H1 (cell line): Measurements from ENCODE around the gene PPP2R3A. TPM values are rescaled to one million over a fixed set of nuclear protein-coding genes. Genes with fewer than 3 reads are reported as not detected.

Source experiments
- ASH2L ChIP-seq: fragments of 200-600, 300-600 bp; sonication (generic); IDR thresholded peaks from one replicate; pipeline ENCODE4 v1.7.1; 2017; ENCODE audit warnings: low read length
- BRCA1 ChIP-seq: IDR thresholded peaks from 2 replicates; pipeline ENCODE4 v1.6.1; 2012; ENCODE audit warnings: low read depth, low read length, improper control_type of control experiment
- CEBPB ChIP-seq: IDR thresholded peaks from 2 replicates; pipeline ENCODE4 v1.6.1; 2012; ENCODE audit warnings: low read depth, low read length
- CHD2 ChIP-seq: IDR thresholded peaks from 2 replicates; pipeline ENCODE4 v1.6.1; 2012; ENCODE audit warnings: low read length, improper control_type of control experiment
- EGR1 ChIP-seq: IDR thresholded peaks from 2 replicates; pipeline ENCODE4 v1.6.1; 2011; ENCODE audit warnings: low read depth, low read length, borderline replicate concordance
- EP300 ChIP-seq, 2 experiments: IDR thresholded peaks; 1 replicate in 1 of 2; 2 replicates in 1 of 2; pipeline ENCODE4 v1.6.1; 2011 to 2012; ENCODE audit warnings: low read depth in 2 of 2, low read length in 2 of 2, mild to moderate bottlenecking in 2 of 2, borderline replicate concordance in 1 of 2, inconsistent platforms in 1 of 2, moderate library complexity in 1 of 2
- MAFK ChIP-seq: IDR thresholded peaks from 2 replicates; pipeline ENCODE4 v1.6.1; 2012; ENCODE audit warnings: low read depth, mild to moderate bottlenecking, improper control_type of control experiment, low read length
- POLR2A ChIP-seq, 2 experiments: IDR thresholded peaks; 1 replicate in 1 of 2; 2 replicates in 1 of 2; pipeline ENCODE4 v1.6.1; 2011; ENCODE audit warnings: low read depth in 2 of 2, low read length in 2 of 2, mild to moderate bottlenecking in 2 of 2; ENCODE audit errors: control extremely low read depth in 1 of 2
- SIX5 ChIP-seq: IDR thresholded peaks from 2 replicates; pipeline ENCODE4 v1.6.1; 2011; ENCODE audit warnings: mild to moderate bottlenecking, low read depth, low read length
- YY1 ChIP-seq: IDR thresholded peaks from 2 replicates; pipeline ENCODE4 v1.6.1; 2011; ENCODE audit warnings: low read depth, mild to moderate bottlenecking, low read length
- polyA plus RNA-seq, 7 experiments: library from polyadenylated mRNA; depleted of rRNA in 3 of 7; stranded (reverse) in 5 of 7; unstranded in 2 of 7; fragments of >200 nt in 5 of 7; fragments of 200-250 nt in 2 of 7; gene quantifications; 1 replicate in 5 of 7; 2 replicates in 1 of 7; 4 replicates in 1 of 7; pipeline versions ENCODE4 v1.2.1 to v1.2.3, GENCODE V29; 2011 to 2013; ENCODE audit warnings: missing spikeins in 2 of 7, mixed read lengths in 2 of 7
- total RNA-seq: library from RNA; stranded (reverse); fragmentation: NEBNext Ultra II Directional; extraction: Animal tissue kit (Norgen Biotek cat#: 25700); gene quantifications from 2 replicates; pipeline ENCODE4 v1.2.1, GENCODE V29; 2021

The PPP2R3A gene
- total and polyA plus RNA-seq, 2 of the 8 experiments (the other 6 are each of a cell fraction or from before 2014, with no cell fraction given): 4.1 to 15.2 TPM

GRCh38 chr3:136074546-136075170 is 109.1 kb downstream of the PPP2R3A start (continued):
- TF ChIP-seq BRCA1: no peak
- TF ChIP-seq ASH2L: no peak
- TF ChIP-seq EGR1: no peak
- TF ChIP-seq POLR2A (IDR thresholded peaks at IDR 0.05; ENCODE audit: control extremely low read depth in 1 of 2, low read depth in 2 of 2, low read length in 2 of 2): no peak
- TF ChIP-seq EP300 (IDR thresholded peaks at IDR 0.05; ENCODE audit: borderline replicate concordance in 1 of 2, low read depth in 2 of 2, low read length in 2 of 2): no peak
- TF ChIP-seq SIX5: no peak
- no peak for TF ChIP-seq CHD2
- no peak for TF ChIP-seq YY1
- no peak for TF ChIP-seq MAFK
- TF ChIP-seq CEBPB: no peak
